ENCODE results near the gene GRK4.

GRCh38 chr4:3009422-3009821, 46.1 kb downstream of the GRK4 start:
- no peak for TF ChIP-seq EZH2 (IDR thresholded peaks at IDR 0.05; ENCODE audit: insufficient read depth, poor library complexity, severe bottlenecking)
- no peak for TF ChIP-seq EZH2phosphoT487 (IDR thresholded peaks at IDR 0.05; ENCODE audit: insufficient read depth, low read depth)

Measured in GM23248 (cell line).